GM10248 (cell line): Measurements from ENCODE around the gene NLRP1.

Source experiments
- CTCF ChIA-PET: fragments of 300-600 bp; sonication (Branson Sonifier 250); formaldehyde crosslinking; extraction: SDS; loops from one replicate; lab custom pipeline; 2021; ENCODE audit warnings: antibody characterized with exemption; lab: Yijun Ruan, JAX
- POLR2A ChIA-PET: fragments of 350-650 bp; sonication (Branson Sonifier 250); formaldehyde crosslinking; extraction: SDS; loops from one replicate; lab custom pipeline; 2020; ENCODE audit warnings: antibody characterized with exemption; lab: Yijun Ruan, JAX
- DNase-seq: peaks from one replicate; pipeline ENCODE4 v3.0.0; 2012; ENCODE audit errors: extremely low spot score
- TF ChIP-seq, protein P1 (sequence below): IDR thresholded peaks from 2 replicates; pipeline ENCODE4 v1.5.1; 2012; ENCODE audit warnings: mild to moderate bottlenecking, low read depth; ENCODE audit errors: extremely low read depth, missing control alignments, control extremely low read depth

NLRP1 gene

GRCh38 chr17:5467416-5467815, 116.9 kb downstream of the NLRP1 start:
- POLR2A ChIA-PET = no interaction called here
- DNase-seq = no peak
- CTCF ChIA-PET = interaction anchor here (1.6 to 1.8 kb wide), 2 partner anchors 28 kb away, joined by 7 to 13 read pairs; partner anchors contain the start of gene C1QBP
- TF ChIP-seq, protein P1, sequence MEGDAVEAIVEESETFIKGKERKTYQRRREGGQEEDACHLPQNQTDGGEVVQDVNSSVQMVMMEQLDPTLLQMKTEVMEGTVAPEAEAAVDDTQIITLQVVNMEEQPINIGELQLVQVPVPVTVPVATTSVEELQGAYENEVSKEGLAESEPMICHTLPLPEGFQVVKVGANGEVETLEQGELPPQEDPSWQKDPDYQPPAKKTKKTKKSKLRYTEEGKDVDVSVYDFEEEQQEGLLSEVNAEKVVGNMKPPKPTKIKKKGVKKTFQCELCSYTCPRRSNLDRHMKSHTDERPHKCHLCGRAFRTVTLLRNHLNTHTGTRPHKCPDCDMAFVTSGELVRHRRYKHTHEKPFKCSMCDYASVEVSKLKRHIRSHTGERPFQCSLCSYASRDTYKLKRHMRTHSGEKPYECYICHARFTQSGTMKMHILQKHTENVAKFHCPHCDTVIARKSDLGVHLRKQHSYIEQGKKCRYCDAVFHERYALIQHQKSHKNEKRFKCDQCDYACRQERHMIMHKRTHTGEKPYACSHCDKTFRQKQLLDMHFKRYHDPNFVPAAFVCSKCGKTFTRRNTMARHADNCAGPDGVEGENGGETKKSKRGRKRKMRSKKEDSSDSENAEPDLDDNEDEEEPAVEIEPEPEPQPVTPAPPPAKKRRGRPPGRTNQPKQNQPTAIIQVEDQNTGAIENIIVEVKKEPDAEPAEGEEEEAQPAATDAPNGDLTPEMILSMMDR = no peak

GRCh38 chr17:5466295-5466694, 118.0 kb downstream of the NLRP1 start:
- ChIA-PET CTCF (interaction anchor here (1.6 kb wide), 1 partner anchor 27 kb away, joined by 13 read pairs; the partner anchor contains the start of gene C1QBP), POLR2A (no interaction called here)
- TF ChIP-seq, protein P1 = no peak
- no peak for DNase-seq

GRCh38 chr17:5464717-5465507, 119.4 kb downstream of the NLRP1 start:
- TF ChIP-seq, protein P1 = no peak
- ChIA-PET POLR2A (no interaction called here), CTCF (interaction anchor here (0.9 to 2.7 kb wide), 2 partner anchors 25 to 32 kb away, joined by 4 to 16 read pairs; partner anchors contain the start of gene C1QBP)
- no peak for DNase-seq
